ENCODE measurements around the gene AP2S1. TPM values are rescaled to one million over a fixed set of nuclear protein-coding genes. Genes with fewer than 3 reads are reported as not detected.
A peak's percentile ranks its signal among the peaks of the same experiment; 100 is the strongest.

AP2S1 gene
- total RNA-seq, 2 experiments from 2014 or later = 79.3 to 110 TPM

- H2AFZ ChIP-seq (ENCODE audit: low read length) = no peak overlapping the region
- no peak overlapping the region for H3K4me3 ChIP-seq (ENCODE audit: low read depth, low read length, poor library complexity, severe bottlenecking)
- intact Hi-C loops (cut with micrococcal nuclease; ENCODE audit: unreplicated experiment) = no loop called here
- no peak overlapping the region for H3K27ac ChIP-seq (ENCODE audit: low read depth, low read length, poor library complexity, severe bottlenecking)
- DNase-seq (ENCODE audit: low spot score) = no peak
- H3K9me2 ChIP-seq (ENCODE audit: insufficient read depth, low read length) = no peaks in the 10 kb centered on the region
- no peak overlapping the region for H3K4me2 ChIP-seq (ENCODE audit: low read length)
- H3K9me3 ChIP-seq (ENCODE audit: low read length) = no peaks in the 10 kb centered on the region
- no peaks in the 10 kb centered on the region for H3K4me1 ChIP-seq (ENCODE audit: insufficient read depth, low read length, poor library complexity, severe bottlenecking)
- no TSS peak for BruUV-seq (replicated peaks)
- ChIA-PET CTCF (ENCODE audit: unreplicated experiment) (no interaction called here), POLR2A (interaction anchor here (1.1 kb wide), 1 partner anchor 10 kb away, joined by 4 read pairs; no protein-coding TSS in a partner anchor)
- TF ChIP-seq CTCF (conservative IDR thresholded peaks at IDR 0.05; ENCODE audit: low read length) (no peak), EZH2phosphoT487 (IDR thresholded peaks at IDR 0.05; ENCODE audit: borderline replicate concordance, low read depth, low read length) (no peak)
- H3K79me2 ChIP-seq (ENCODE audit: insufficient read depth, low read depth, low read length) = peaks cover 49% of the 10 kb centered on the region; the same call in 1 of the 2 replicates
- H3K36me3 ChIP-seq (ENCODE audit: insufficient read depth, low read length) = peaks cover 14% of the 10 kb centered on the region
- H4K20me1 ChIP-seq (ENCODE audit: insufficient read depth, low read length) = no peaks in the 10 kb centered on the region
These were observed 28.1 kb upstream of the AP2S1 start for GRCh38 chr19:46878613-46879375.

- TSS peak; percentile 39 for BruUV-seq (replicated peaks)
- no peaks in the 10 kb centered on the region for H4K20me1 ChIP-seq (ENCODE audit: insufficient read depth, low read length)
These were observed 25.0 kb upstream of the AP2S1 start for GRCh38 chr19:46875657-46876056.

More at GRCh38 chr19:46875657-46876056, 25.0 kb upstream of the AP2S1 start:
- no peaks in the 10 kb centered on the region for H3K4me1 ChIP-seq (ENCODE audit: insufficient read depth, low read length, poor library complexity, severe bottlenecking)
- no peak overlapping the region for H3K4me3 ChIP-seq (ENCODE audit: low read depth, low read length, poor library complexity, severe bottlenecking)
- H3K9me3 ChIP-seq (ENCODE audit: low read length) = no peaks in the 10 kb centered on the region
- no peaks in the 10 kb centered on the region for H3K9me2 ChIP-seq (ENCODE audit: insufficient read depth, low read length)
- H3K4me2 ChIP-seq (ENCODE audit: low read length) = no peak overlapping the region
- ChIA-PET CTCF (ENCODE audit: unreplicated experiment) (no interaction called here), POLR2A (interaction anchor here (0.5 kb wide), 1 partner anchor 155 kb away, joined by 3 read pairs; no protein-coding TSS in a partner anchor)
- H3K27ac ChIP-seq (ENCODE audit: low read depth, low read length, poor library complexity, severe bottlenecking) = no peak overlapping the region
- no peak for DNase-seq (ENCODE audit: low spot score)
- no peak for TF ChIP-seq CTCF (conservative IDR thresholded peaks at IDR 0.05; ENCODE audit: low read length)
- TF ChIP-seq EZH2phosphoT487 (IDR thresholded peaks at IDR 0.05; ENCODE audit: borderline replicate concordance, low read depth, low read length) = no peak
- H2AFZ ChIP-seq (ENCODE audit: low read length) = no peak overlapping the region
- H3K79me2 ChIP-seq (ENCODE audit: insufficient read depth, low read depth, low read length) = peaks cover 63% of the 10 kb centered on the region
- H3K36me3 ChIP-seq (ENCODE audit: insufficient read depth, low read length) = peaks cover 29% of the 10 kb centered on the region
- intact Hi-C loops (cut with micrococcal nuclease; ENCODE audit: unreplicated experiment) = no loop called here
